HS-5 (cell line): Measurements from ENCODE around the gene ABCC8.
"Not testable (repeated sequence)": the region's sequence is repeated elsewhere in the genome, so short reads cannot be mapped to it uniquely, and the experiment has no call there.

Experiments used
- DNase-seq: peaks from one replicate; pipeline ENCODE4 v3.0.0-alpha.2; 2012; ENCODE audit warnings: low read depth

Gene ABCC8

GRCh38 chr11:17428261-17428660, 48.4 kb downstream of the ABCC8 start:
- no peak for DNase-seq

- not testable (repeated sequence) for DNase-seq
Observed at GRCh38 chr11:17426233-17426632, 50.4 kb downstream of the ABCC8 start.

- DNase-seq, result no peak
Observed at GRCh38 chr11:17423533-17424310, 52.9 kb downstream of the ABCC8 start.

GRCh38 chr11:17421781-17422180, 54.9 kb downstream of the ABCC8 start:
- no peak for DNase-seq

- DNase-seq, result no peak
Observed at GRCh38 chr11:17418444-17419081, 58.1 kb downstream of the ABCC8 start.

GRCh38 chr11:17416492-17416891, 60.2 kb downstream of the ABCC8 start:
- no peak for DNase-seq

GRCh38 chr11:17415523-17416104, 61.0 kb downstream of the ABCC8 start:
- DNase-seq, result no peak

GRCh38 chr11:17414992-17415391, 61.7 kb downstream of the ABCC8 start:
- no peak for DNase-seq

- DNase-seq, result no peak
Observed at GRCh38 chr11:17414317-17414737, 62.3 kb downstream of the ABCC8 start.

- DNase-seq, result no peak
Observed at GRCh38 chr11:17413414-17414316, 63.0 kb downstream of the ABCC8 start.

GRCh38 chr11:17412488-17413180, 64.0 kb downstream of the ABCC8 start:
- DNase-seq, result no peak

- no peak for DNase-seq
Observed at GRCh38 chr11:17411418-17411817, 65.2 kb downstream of the ABCC8 start.

- DNase-seq, result no peak
Observed at GRCh38 chr11:17410606-17411379, 65.9 kb downstream of the ABCC8 start.

GRCh38 chr11:17408641-17409040, 68.0 kb downstream of the ABCC8 start:
- no peak for DNase-seq

GRCh38 chr11:17408026-17408425, 68.6 kb downstream of the ABCC8 start:
- no peak for DNase-seq

- DNase-seq, result no peak
Observed at GRCh38 chr11:17407575-17407974, 69.1 kb downstream of the ABCC8 start.

GRCh38 chr11:17406818-17407149, 69.9 kb downstream of the ABCC8 start:
- DNase-seq, result no peak

- DNase-seq, result no peak
Observed at GRCh38 chr11:17406082-17406817, 70.4 kb downstream of the ABCC8 start.

GRCh38 chr11:17405232-17406005, 71.2 kb downstream of the ABCC8 start:
- peak; percentile 26 for DNase-seq
